A673 (cell line): Measurements from ENCODE around the gene OOEP. TPM values are rescaled to one million over a fixed set of nuclear protein-coding genes. Genes with fewer than 3 reads are reported as not detected.

Experiments
- BruUV-seq: library from RNA; stranded (reverse); fragments of 400-500 nt; replicated peaks from 2 replicates; lab custom pipeline; 2021; lab: Mats Ljungman, UMichigan
- CTCF ChIA-PET: fragments of 300-600 bp; sonication (Branson Sonifier 250); formaldehyde crosslinking; loops from one replicate; lab custom pipeline; 2022; ENCODE audit warnings: antibody characterized with exemption; lab: Charles Lee
- POLR2A ChIA-PET: fragments of 300-600 bp; sonication (Branson Sonifier 250); formaldehyde crosslinking; loops from one replicate; lab custom pipeline; 2022; ENCODE audit warnings: antibody characterized with exemption; ENCODE audit not compliant: low non-redundant PET; lab: Charles Lee
- DNase-seq: peaks from one replicate; pipeline ENCODE4 v3.0.0-alpha.2; 2015; ENCODE audit warnings: low spot score
- H3K27ac ChIP-seq: fragments of 200-600 bp; sonication (generic); 2 replicates; pipeline ENCODE4 v1.5.1; 2016; ENCODE audit warnings: mixed run types, low read depth, mild to moderate bottlenecking, mixed read lengths, antibody characterized with exemption, low read length; ENCODE audit not compliant: poor library complexity, severe bottlenecking
- H3K27me3 ChIP-seq: fragments of 200-600 bp; sonication (generic); replicated peaks from 2 replicates; pipeline ENCODE4 v1.6.1; 2017; ENCODE audit warnings: mixed run types, low read depth, mild to moderate bottlenecking, mixed read lengths, antibody characterized with exemption, low read length; ENCODE audit not compliant: insufficient read depth, poor library complexity
- H3K36me3 ChIP-seq: fragments of 200-600 bp; sonication (generic); 2 replicates; pipeline ENCODE4 v1.6.1; 2016; ENCODE audit warnings: mixed run types, mild to moderate bottlenecking, mixed read lengths, antibody characterized with exemption, low read length; ENCODE audit not compliant: insufficient read depth, poor library complexity, severe bottlenecking
- H3K4me1 ChIP-seq: fragments of 200-600 bp; sonication (generic); 2 replicates; pipeline ENCODE4 v1.6.1; 2017; ENCODE audit warnings: mixed run types, mild to moderate bottlenecking, mixed read lengths, antibody characterized with exemption, low read length; ENCODE audit not compliant: insufficient read depth, poor library complexity, severe bottlenecking
- H3K4me3 ChIP-seq: fragments of 200-600 bp; sonication (generic); 2 replicates; pipeline ENCODE4 v1.5.1; 2016; ENCODE audit warnings: low read depth, mixed run types, mild to moderate bottlenecking, mixed read lengths, low read length; ENCODE audit not compliant: poor library complexity, severe bottlenecking
- H3K9me3 ChIP-seq: fragments of 200-600 bp; sonication (generic); 2 replicates; pipeline ENCODE4 v1.6.1; 2016; ENCODE audit warnings: mixed run types, low read depth, mild to moderate bottlenecking, mixed read lengths, antibody characterized with exemption, low read length; ENCODE audit not compliant: poor library complexity, severe bottlenecking
- EZH2 ChIP-seq: fragments of 200-600 bp; sonication (generic); IDR thresholded peaks from 2 replicates; pipeline ENCODE4 v1.6.1; 2017; ENCODE audit warnings: borderline replicate concordance, low read depth, mild to moderate bottlenecking, mixed read lengths, antibody characterized with exemption, low read length; ENCODE audit not compliant: poor library complexity, severe bottlenecking
- intact Hi-C: fragments of 100-400 bp; cut with micrococcal nuclease; formaldehyde crosslinking; loops from one replicate; pipeline ENCODE4 v1.10.0; 2022; ENCODE audit not compliant: unreplicated experiment
- total RNA-seq: library from RNA; stranded (reverse); gene quantifications from 2 replicates; pipeline ENCODE4 v1.2.3, GENCODE V29; 2021
- TF ChIP-seq, protein P1 (sequence below): fragments of 300-800, 200-600 bp; sonication (generic); conservative IDR thresholded peaks from 2 replicates; pipeline ENCODE4 v1.5.1; 2017; ENCODE audit warnings: low read depth, mild to moderate bottlenecking, antibody characterized with exemption, low read length, moderate library complexity, mixed read lengths

OOEP gene
- total RNA-seq, 1 experiment from 2014 or later = not detected

DNA sequence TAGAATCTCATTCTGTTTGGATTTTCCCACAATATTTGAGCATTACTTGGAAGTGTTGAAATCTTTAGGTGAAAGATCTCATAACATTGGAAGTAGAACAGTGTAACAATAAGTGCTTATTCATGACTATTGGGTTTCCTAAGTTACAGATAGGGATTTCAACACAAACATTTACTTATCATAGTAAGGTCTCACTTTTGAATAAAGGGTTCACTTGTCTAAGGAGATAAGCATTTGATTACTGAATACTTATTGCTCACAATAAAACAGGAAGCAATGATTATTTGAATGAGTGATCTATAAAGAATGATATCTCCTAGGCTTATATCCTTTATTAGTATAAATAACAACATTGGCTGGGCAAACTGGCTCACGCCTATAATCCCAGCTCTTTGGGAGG lies 39.7 kb upstream of the OOEP start:
- no peak for DNase-seq
- Histone ChIP-seq H3K4me1 (no peaks in the 10 kb centered on the region), H3K4me3 (no peak overlapping the region), H3K27ac (no peak overlapping the region), H3K9me3 (no peaks in the 10 kb centered on the region), H3K36me3 (no peaks in the 10 kb centered on the region), H3K27me3 (no peaks in the 10 kb centered on the region)
- no peak for TF ChIP-seq EZH2
- intact Hi-C loops = no loop called here
- CTCF ChIA-PET = no interaction called here
- POLR2A ChIA-PET = no interaction called here
- no TSS peak for BruUV-seq

DNA sequence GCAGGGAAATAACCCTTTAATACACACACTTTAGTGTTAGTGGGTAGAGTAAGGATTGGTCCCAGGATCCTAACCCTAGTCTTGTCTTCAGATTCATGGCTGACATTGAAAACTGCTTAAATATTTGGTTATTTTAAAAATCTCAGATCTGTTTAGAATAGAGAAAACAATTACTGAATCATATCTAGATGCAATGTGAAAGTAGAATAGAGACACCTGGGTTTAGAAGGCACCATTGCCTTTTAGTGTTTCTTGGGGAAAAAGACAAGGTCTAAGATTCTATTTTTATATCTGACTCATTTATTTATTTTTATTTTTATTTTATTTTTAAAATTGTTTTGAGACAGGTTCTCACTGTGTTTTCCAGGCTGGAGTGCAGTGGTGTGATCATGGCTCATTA lies 31.0 kb upstream of the OOEP start:
- no peaks in the 10 kb centered on the region for H3K4me1 ChIP-seq
- POLR2A ChIA-PET = no interaction called here
- no peak overlapping the region for H3K4me3 ChIP-seq
- no peaks in the 10 kb centered on the region for H3K9me3 ChIP-seq
- H3K36me3 ChIP-seq = no peaks in the 10 kb centered on the region
- CTCF ChIA-PET = no interaction called here
- BruUV-seq = no TSS peak
- DNase-seq = no peak
- intact Hi-C loops = no loop called here
- no peaks in the 10 kb centered on the region for H3K27me3 ChIP-seq
- H3K27ac ChIP-seq = no peak overlapping the region
- TF ChIP-seq, protein P1, sequence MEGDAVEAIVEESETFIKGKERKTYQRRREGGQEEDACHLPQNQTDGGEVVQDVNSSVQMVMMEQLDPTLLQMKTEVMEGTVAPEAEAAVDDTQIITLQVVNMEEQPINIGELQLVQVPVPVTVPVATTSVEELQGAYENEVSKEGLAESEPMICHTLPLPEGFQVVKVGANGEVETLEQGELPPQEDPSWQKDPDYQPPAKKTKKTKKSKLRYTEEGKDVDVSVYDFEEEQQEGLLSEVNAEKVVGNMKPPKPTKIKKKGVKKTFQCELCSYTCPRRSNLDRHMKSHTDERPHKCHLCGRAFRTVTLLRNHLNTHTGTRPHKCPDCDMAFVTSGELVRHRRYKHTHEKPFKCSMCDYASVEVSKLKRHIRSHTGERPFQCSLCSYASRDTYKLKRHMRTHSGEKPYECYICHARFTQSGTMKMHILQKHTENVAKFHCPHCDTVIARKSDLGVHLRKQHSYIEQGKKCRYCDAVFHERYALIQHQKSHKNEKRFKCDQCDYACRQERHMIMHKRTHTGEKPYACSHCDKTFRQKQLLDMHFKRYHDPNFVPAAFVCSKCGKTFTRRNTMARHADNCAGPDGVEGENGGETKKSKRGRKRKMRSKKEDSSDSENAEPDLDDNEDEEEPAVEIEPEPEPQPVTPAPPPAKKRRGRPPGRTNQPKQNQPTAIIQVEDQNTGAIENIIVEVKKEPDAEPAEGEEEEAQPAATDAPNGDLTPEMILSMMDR = no peak
- no peak for TF ChIP-seq EZH2

DNA sequence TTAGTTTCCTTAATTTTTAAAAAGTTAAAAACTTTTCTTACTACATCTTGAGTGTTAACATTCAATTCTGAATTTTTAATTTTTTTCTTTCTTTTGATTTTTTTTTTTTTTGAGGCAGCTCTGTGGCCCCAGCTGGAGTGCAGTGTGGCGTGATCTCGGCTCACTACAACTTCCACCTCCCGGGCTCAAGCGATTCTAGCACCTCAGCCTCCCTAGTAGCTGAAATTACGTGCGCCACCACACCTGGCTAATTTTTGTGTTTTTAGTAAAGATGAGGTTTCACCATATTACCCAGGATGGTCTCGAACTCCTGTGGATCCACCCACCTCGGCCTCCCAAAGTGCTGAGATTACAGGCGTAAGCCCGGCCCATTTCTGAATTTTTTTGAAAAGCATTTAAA lies 26.2 kb upstream of the OOEP start:
- ChIA-PET POLR2A (interaction anchor here (0.7 kb wide), 1 partner anchor 1318 kb away, joined by 7 read pairs; no protein-coding TSS in a partner anchor), CTCF (interaction anchor here (0.6 kb wide), 1 partner anchor 279 kb away, joined by 7 read pairs; no protein-coding TSS in a partner anchor)
- intact Hi-C loops = no loop called here
- no TSS peak for BruUV-seq
- no peaks in the 10 kb centered on the region for H3K36me3 ChIP-seq
- H3K27ac ChIP-seq = no peak overlapping the region
- H3K4me3 ChIP-seq = no peak overlapping the region
- TF ChIP-seq, protein P1 = no peak
- no peak for TF ChIP-seq EZH2
- no peaks in the 10 kb centered on the region for H3K27me3 ChIP-seq
- no peaks in the 10 kb centered on the region for H3K4me1 ChIP-seq
- H3K9me3 ChIP-seq = no peaks in the 10 kb centered on the region
- no peak for DNase-seq
